Amniotic stem cell (primary cell): ENCODE data around the gene RGS12.
"Not testable (repeated sequence)": the region's sequence is repeated elsewhere in the genome, so short reads cannot be mapped to it uniquely, and the experiment has no call there.

Experiments used
- DNase-seq: peaks from one replicate; lab custom pipeline; 2025; lab: John Stamatoyannopoulos, UW

Gene RGS12

GRCh38 chr4:3299122-3299975 lies 6.5 kb downstream of the RGS12 start:
- no peak for DNase-seq

GRCh38 chr4:3299976-3300671 lies 7.3 kb downstream of the RGS12 start:
- no peak for DNase-seq

GRCh38 chr4:3300882-3301281 lies 8.1 kb downstream of the RGS12 start:
- DNase-seq: not testable (repeated sequence)

GRCh38 chr4:3301450-3302172 lies 8.8 kb downstream of the RGS12 start:
- no peak for DNase-seq

GRCh38 chr4:3302173-3302785 lies 9.5 kb downstream of the RGS12 start:
- no peak for DNase-seq

GRCh38 chr4:3302786-3303564 lies 10.2 kb downstream of the RGS12 start:
- no peak for DNase-seq

GRCh38 chr4:3303565-3303824 lies 10.7 kb downstream of the RGS12 start:
- no peak for DNase-seq

GRCh38 chr4:3303923-3304710 lies 11.3 kb downstream of the RGS12 start:
- no peak for DNase-seq

- no peak for DNase-seq
Measured at GRCh38 chr4:3304831-3305609, 12.2 kb downstream of the RGS12 start.

- no peak for DNase-seq
Measured at GRCh38 chr4:3305610-3306371, 13.0 kb downstream of the RGS12 start.

- no peak for DNase-seq
Measured at GRCh38 chr4:3306450-3306849, 13.6 kb downstream of the RGS12 start.

- DNase-seq: no peak
Measured at GRCh38 chr4:3307060-3307459, 14.2 kb downstream of the RGS12 start.

GRCh38 chr4:3307486-3307885 lies 14.7 kb downstream of the RGS12 start:
- no peak for DNase-seq

- no peak for DNase-seq
Measured at GRCh38 chr4:3307891-3308575, 15.2 kb downstream of the RGS12 start.

- no peak for DNase-seq
Measured at GRCh38 chr4:3308691-3309090, 15.9 kb downstream of the RGS12 start.

GRCh38 chr4:3310301-3311094 lies 17.7 kb downstream of the RGS12 start:
- DNase-seq: no peak

- no peak for DNase-seq
Measured at GRCh38 chr4:3311095-3311372, 18.2 kb downstream of the RGS12 start.

- no peak for DNase-seq
Measured at GRCh38 chr4:3311489-3312171, 18.8 kb downstream of the RGS12 start.
